ENCODE results near the gene SORT1. TPM values are rescaled to one million over a fixed set of nuclear protein-coding genes. Genes with fewer than 3 reads are reported as not detected.

The SORT1 gene
- total RNA-seq, 1 donor from 2014 or later, result 7.9 TPM

GRCh38 chr1:109356505-109356904 lies 41.2 kb downstream of the SORT1 start:
- no peak overlapping the region for H3K4me3 ChIP-seq (ENCODE audit: low read depth, low read length)
- no peaks in the 10 kb centered on the region for H3K27me3 ChIP-seq (ENCODE audit: control insufficient read depth, insufficient read depth, low read length)
- FAIRE-seq (no peak), DNase-seq (ENCODE audit: low read depth) (no peak)
- H3K36me3 ChIP-seq (ENCODE audit: control insufficient read depth, insufficient read depth, low read length), result no peaks in the 10 kb centered on the region
- TF ChIP-seq, protein P1, sequence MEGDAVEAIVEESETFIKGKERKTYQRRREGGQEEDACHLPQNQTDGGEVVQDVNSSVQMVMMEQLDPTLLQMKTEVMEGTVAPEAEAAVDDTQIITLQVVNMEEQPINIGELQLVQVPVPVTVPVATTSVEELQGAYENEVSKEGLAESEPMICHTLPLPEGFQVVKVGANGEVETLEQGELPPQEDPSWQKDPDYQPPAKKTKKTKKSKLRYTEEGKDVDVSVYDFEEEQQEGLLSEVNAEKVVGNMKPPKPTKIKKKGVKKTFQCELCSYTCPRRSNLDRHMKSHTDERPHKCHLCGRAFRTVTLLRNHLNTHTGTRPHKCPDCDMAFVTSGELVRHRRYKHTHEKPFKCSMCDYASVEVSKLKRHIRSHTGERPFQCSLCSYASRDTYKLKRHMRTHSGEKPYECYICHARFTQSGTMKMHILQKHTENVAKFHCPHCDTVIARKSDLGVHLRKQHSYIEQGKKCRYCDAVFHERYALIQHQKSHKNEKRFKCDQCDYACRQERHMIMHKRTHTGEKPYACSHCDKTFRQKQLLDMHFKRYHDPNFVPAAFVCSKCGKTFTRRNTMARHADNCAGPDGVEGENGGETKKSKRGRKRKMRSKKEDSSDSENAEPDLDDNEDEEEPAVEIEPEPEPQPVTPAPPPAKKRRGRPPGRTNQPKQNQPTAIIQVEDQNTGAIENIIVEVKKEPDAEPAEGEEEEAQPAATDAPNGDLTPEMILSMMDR (IDR thresholded peaks at IDR 0.05; ENCODE audit: insufficient read depth, low read length, severe bottlenecking), result no peak

DNA sequence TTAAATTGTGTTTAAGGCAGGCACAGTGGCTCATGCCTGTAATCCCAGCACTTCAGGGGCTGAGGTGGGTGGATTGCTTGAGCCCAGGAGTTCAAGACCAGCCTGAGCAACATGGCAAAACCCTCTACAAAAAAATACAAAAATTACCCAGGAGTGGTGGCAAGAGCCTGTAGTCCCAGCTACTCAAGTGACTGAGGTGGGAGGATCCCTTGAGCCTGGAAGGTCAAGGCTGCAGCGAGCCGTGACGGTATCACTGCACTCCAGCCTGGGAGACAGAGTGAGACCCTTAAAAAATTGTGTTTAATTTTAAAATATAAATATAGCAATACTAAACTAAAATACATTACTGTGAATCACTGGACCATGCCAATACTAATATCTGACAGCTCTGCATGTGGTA lies 42.8 kb downstream of the SORT1 start:
- no peaks in the 10 kb centered on the region for H3K27me3 ChIP-seq (ENCODE audit: control insufficient read depth, insufficient read depth, low read length)
- no peaks in the 10 kb centered on the region for H3K36me3 ChIP-seq (ENCODE audit: control insufficient read depth, insufficient read depth, low read length)
- TF ChIP-seq, protein P1 (IDR thresholded peaks at IDR 0.05; ENCODE audit: insufficient read depth, low read length, severe bottlenecking), result no peak
- DNase-seq (ENCODE audit: low read depth) (no peak), FAIRE-seq (no peak)
- H3K4me3 ChIP-seq (ENCODE audit: low read depth, low read length), result no peak overlapping the region

GRCh38 chr1:109351457-109351856 lies 46.3 kb downstream of the SORT1 start:
- TF ChIP-seq, protein P1 (IDR thresholded peaks at IDR 0.05; ENCODE audit: insufficient read depth, low read length, severe bottlenecking), result no peak
- FAIRE-seq, result no peak
- DNase-seq (ENCODE audit: low read depth), result no peak
- H3K36me3 ChIP-seq (ENCODE audit: control insufficient read depth, insufficient read depth, low read length), result no peaks in the 10 kb centered on the region
- no peak overlapping the region for H3K4me3 ChIP-seq (ENCODE audit: low read depth, low read length)
- H3K27me3 ChIP-seq (ENCODE audit: control insufficient read depth, insufficient read depth, low read length), result no peaks in the 10 kb centered on the region

DNA sequence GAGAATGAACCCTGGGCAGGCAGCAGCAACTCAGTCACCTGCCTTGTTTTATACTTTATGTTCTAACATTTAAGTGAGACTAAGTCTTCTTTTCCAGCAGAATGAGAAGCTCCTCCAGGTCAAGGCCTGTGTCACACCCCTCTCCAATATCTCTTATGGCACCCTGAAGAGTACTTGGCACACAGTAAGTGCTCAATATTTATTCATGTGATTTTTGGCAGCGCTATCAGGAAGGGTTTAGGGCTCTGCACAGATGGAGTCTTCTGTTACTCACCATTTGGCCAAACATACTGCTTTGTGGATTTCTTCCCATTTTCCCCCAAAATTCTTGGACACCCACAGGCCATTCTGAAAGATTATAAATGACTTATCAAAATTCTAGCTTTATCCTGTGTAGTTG lies 47.1 kb downstream of the SORT1 start:
- Histone ChIP-seq H3K27me3 (ENCODE audit: control insufficient read depth, insufficient read depth, low read length) (no peaks in the 10 kb centered on the region), H3K4me3 (ENCODE audit: low read depth, low read length) (no peak overlapping the region), H3K36me3 (ENCODE audit: control insufficient read depth, insufficient read depth, low read length) (no peaks in the 10 kb centered on the region)
- TF ChIP-seq, protein P1 (IDR thresholded peaks at IDR 0.05; ENCODE audit: insufficient read depth, low read length, severe bottlenecking), result no peak
- DNase-seq (ENCODE audit: low read depth) (no peak), FAIRE-seq (no peak)

GRCh38 chr1:109350182-109350581 lies 47.5 kb downstream of the SORT1 start:
- no peaks in the 10 kb centered on the region for H3K36me3 ChIP-seq (ENCODE audit: control insufficient read depth, insufficient read depth, low read length)
- FAIRE-seq (no peak), DNase-seq (ENCODE audit: low read depth) (no peak)
- H3K4me3 ChIP-seq (ENCODE audit: low read depth, low read length), result no peak overlapping the region
- no peaks in the 10 kb centered on the region for H3K27me3 ChIP-seq (ENCODE audit: control insufficient read depth, insufficient read depth, low read length)
- TF ChIP-seq, protein P1 (IDR thresholded peaks at IDR 0.05; ENCODE audit: insufficient read depth, low read length, severe bottlenecking), result no peak

GRCh38 chr1:109347511-109347910 lies 50.2 kb downstream of the SORT1 start:
- TF ChIP-seq, protein P1 (IDR thresholded peaks at IDR 0.05; ENCODE audit: insufficient read depth, low read length, severe bottlenecking), result no peak
- Histone ChIP-seq H3K4me3 (ENCODE audit: low read depth, low read length) (no peak overlapping the region), H3K36me3 (ENCODE audit: control insufficient read depth, insufficient read depth, low read length) (no peaks in the 10 kb centered on the region), H3K27me3 (ENCODE audit: control insufficient read depth, insufficient read depth, low read length) (no peaks in the 10 kb centered on the region)
- FAIRE-seq (no peak), DNase-seq (ENCODE audit: low read depth) (no peak)
